ENCODE measurements around the gene ARHGAP26.

The ARHGAP26 gene

DNA sequence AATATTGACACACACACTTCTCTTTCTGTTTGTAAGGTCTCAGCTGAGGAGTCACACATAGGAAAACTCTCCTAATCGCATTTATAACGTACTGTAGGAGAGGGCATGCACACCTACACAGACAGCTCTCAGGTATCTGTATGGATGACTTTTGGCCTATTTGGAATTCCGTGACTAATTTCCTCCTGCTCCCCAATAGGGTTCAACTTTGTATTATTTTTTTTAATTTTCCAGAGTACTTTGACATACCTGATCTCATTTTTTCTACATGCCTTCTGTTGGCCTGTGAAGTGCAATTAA is 195.9 kb downstream of the ARHGAP26 start:
- no peak for DNase-seq (ENCODE audit: low read depth)
- H3K4me3 ChIP-seq (ENCODE audit: low read depth, low read length) = no peak overlapping the region
- TF ChIP-seq, protein P1, sequence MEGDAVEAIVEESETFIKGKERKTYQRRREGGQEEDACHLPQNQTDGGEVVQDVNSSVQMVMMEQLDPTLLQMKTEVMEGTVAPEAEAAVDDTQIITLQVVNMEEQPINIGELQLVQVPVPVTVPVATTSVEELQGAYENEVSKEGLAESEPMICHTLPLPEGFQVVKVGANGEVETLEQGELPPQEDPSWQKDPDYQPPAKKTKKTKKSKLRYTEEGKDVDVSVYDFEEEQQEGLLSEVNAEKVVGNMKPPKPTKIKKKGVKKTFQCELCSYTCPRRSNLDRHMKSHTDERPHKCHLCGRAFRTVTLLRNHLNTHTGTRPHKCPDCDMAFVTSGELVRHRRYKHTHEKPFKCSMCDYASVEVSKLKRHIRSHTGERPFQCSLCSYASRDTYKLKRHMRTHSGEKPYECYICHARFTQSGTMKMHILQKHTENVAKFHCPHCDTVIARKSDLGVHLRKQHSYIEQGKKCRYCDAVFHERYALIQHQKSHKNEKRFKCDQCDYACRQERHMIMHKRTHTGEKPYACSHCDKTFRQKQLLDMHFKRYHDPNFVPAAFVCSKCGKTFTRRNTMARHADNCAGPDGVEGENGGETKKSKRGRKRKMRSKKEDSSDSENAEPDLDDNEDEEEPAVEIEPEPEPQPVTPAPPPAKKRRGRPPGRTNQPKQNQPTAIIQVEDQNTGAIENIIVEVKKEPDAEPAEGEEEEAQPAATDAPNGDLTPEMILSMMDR (IDR thresholded peaks at IDR 0.05; ENCODE audit: low read depth, low read length, missing control alignments) = no peak

DNA sequence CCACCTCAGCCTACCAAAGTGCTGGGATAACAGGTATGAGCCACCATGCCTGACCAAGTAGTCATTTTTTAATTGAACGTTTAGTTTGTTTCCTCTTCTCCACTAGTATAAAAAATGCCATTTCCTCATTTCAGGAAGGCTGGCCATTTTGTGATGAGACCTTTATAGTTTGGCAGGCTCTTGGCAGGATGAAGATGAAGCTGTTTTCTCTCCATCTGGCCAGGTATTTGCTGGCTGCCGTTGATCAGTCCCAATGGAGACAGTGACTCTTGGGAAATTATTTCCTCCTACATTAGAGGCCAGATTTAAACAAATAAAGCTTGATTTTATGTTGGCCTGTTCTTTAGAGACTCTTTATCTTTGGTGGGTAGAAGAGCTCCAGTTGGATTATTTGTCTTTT is 199.0 kb downstream of the ARHGAP26 start:
- TF ChIP-seq, protein P1 (IDR thresholded peaks at IDR 0.05; ENCODE audit: low read depth, low read length, missing control alignments) = no peak
- DNase-seq (ENCODE audit: low read depth) = no peak
- no peak overlapping the region for H3K4me3 ChIP-seq (ENCODE audit: low read depth, low read length)

DNA sequence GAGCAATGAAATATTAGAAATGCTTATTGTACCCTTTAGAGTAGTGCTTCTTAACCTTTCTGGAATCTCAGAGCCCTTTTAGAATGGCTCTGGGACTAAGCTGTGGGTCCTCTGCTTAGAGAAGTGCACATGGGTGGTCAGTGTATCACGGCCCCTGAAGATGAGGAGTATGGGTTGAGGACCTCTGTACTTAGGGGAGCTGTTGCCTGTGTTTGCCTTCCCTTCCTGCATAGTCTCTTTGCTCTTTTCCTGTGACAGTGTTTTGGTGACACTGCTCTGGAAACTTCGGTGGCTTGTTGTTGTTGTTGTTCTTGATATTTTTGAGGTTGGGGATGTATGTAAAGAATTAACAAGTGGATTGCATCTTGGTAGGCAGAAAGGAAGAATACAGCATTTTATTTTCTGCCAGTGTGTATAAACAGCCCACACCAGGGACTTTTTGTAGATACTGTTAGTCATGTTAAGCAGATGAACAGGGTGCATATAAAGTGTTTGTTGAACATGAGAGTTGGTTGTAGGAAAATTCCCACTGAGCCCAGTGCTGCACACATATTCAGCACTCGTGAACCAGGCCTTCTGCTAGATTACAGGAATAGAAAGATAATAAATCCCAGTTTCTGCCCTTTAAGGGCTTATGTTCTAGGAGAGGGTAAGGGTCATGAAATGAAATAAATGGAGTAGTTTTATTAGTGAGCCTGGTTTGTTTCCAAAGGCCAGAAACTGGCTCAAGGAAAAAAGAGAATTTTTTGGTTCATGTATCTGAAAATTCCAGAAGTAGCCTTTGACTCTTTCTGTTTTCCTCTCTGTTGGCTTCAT is 199.7 kb downstream of the ARHGAP26 start:
- no peak overlapping the region for H3K4me3 ChIP-seq (ENCODE audit: low read depth, low read length)
- TF ChIP-seq, protein P1 (IDR thresholded peaks at IDR 0.05; ENCODE audit: low read depth, low read length, missing control alignments) = no peak
- no peak for DNase-seq (ENCODE audit: low read depth)

DNA sequence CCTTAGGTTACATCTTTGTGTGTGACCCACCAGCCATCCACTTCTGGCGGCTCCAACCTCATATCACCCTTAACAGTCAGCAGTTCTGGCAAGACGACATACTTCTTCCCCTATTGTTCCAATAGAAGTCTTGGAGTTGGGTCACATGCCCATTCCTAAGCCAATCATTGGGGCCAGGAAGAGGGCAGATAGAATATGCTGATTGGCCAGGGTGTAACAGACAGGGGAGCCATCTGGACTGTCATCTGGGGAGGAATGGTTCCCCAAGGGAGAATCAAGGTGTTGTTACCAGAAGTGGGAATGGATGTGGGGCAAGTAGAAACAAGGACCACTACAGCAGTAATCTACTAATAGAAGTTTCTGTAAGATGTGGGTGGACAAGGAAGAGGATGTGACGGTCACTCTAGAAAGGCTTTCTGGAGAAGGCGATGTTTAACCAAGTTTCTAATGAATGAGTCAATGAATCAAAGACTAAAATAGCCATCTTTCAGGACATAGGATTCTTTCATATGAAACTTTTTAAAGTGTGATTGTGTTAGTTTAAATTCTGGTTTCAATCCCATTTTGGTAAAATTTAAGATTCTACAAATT is 200.4 kb downstream of the ARHGAP26 start:
- DNase-seq (ENCODE audit: low read depth) = no peak

DNA sequence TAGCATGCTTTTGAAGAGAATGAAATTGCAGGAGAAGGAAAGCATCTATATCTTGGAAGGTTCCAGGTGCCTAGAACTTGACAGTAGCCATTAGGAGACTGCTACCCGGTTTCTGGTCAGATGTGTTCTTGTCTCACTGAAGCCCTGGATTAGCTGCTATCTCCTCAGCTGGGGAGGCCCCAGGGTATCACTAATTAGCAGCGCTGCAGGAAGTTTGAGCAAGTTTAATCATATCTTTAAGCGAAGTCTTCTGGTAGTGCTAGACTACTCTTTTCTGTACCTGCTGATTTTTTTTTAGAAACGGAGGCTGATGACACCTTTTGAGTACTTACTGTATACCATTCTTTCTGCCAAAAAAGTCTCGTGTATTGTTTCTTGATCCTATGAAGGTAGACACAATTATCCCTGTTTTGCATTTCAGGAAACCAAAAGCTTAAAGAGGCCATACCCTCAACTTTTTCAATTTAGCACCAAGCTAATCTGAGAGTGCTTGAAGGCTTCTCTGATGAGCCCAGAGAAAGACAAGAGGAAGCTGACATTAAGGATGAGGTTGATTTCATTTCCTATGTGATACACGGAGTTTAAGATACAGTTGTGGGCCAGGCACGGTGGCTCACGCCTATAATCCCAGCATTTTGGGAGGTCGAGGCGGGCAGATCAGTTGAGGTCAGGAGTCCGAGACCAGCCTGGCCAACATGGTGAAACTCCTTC is 201.3 kb downstream of the ARHGAP26 start:
- TF ChIP-seq, protein P1 (IDR thresholded peaks at IDR 0.05; ENCODE audit: low read depth, low read length, missing control alignments) = no peak
- no peak overlapping the region for H3K4me3 ChIP-seq (ENCODE audit: low read depth, low read length)
- DNase-seq (ENCODE audit: low read depth) = no peak

More for the DNA sequence above, 200.4 kb downstream of the ARHGAP26 start:
- TF ChIP-seq, protein P1 (IDR thresholded peaks at IDR 0.05; ENCODE audit: low read depth, low read length, missing control alignments) = no peak
- no peak overlapping the region for H3K4me3 ChIP-seq (ENCODE audit: low read depth, low read length)

DNA sequence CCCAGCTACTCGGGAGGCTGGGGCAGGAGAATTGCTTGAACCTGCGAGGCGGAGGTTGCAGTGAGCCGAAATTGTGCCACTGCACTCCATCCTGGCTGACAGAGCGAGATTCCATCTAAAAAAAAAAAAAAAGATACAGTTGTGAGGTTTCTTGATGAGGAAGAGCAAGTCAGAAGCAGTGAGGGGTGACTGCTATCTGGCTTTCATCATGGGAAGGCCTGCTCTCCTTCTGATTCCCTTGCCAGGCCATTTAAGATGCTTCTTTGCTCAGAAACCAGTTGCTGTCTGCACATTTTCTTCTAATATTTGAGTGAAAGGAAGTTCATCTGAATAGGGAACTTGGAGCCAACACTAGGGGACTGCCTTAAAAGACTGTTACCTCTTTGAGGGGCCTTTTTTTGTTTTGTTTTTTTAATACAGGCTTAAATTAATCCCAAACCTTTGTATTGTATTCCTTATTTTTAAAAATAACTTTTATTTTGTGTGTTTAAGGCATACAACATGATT is 201.9 kb downstream of the ARHGAP26 start:
- no peak for DNase-seq (ENCODE audit: low read depth)
- TF ChIP-seq, protein P1 (IDR thresholded peaks at IDR 0.05; ENCODE audit: low read depth, low read length, missing control alignments) = no peak
- no peak overlapping the region for H3K4me3 ChIP-seq (ENCODE audit: low read depth, low read length)
